K562 (cell line): ENCODE results near the gene ARMC8. TPM values are rescaled to one million over a fixed set of nuclear protein-coding genes. Genes with fewer than 3 reads are reported as not detected.
A peak's percentile ranks its signal among the peaks of the same experiment; 100 is the strongest.

Source experiments
- BRD9 ChIP-seq: fragments of 450-650 bp; IDR thresholded peaks from 2 replicates; pipeline ENCODE4 v1.6.1; 2018; ENCODE audit warnings: low read depth; ENCODE audit not compliant: partially characterized antibody
- CEBPZ ChIP-seq: fragments of 150-350 bp; IDR thresholded peaks from 2 replicates; pipeline ENCODE4 v1.6.1; 2014; ENCODE audit warnings: low read depth, mild to moderate bottlenecking, low read length, borderline replicate concordance
- CXXC5 ChIP-seq: fragments of 250-450 bp; sonication (Bioruptor Pico); IDR thresholded peaks from 2 replicates; pipeline ENCODE4 v1.8.0; 2022; ENCODE audit warnings: inconsistent platforms, mild to moderate bottlenecking, moderate library complexity
- GMEB1 ChIP-seq: fragments of 250-450 bp; sonication (Bioruptor Pico); IDR thresholded peaks from 2 replicates; pipeline ENCODE4 v1.4.0; 2020; ENCODE audit warnings: mild to moderate bottlenecking
- ILF3 ChIP-seq: fragments of 450-650 bp; IDR thresholded peaks from 2 replicates; pipeline ENCODE4 v1.6.1; 2018; ENCODE audit warnings: antibody characterized with exemption, mild to moderate bottlenecking, moderate library complexity, borderline replicate concordance
- MLX ChIP-seq, 2 experiments: fragments of 450-650 bp in 1 of 2; sonication (generic) in 1 of 2; formaldehyde crosslinking; conservative IDR thresholded peaks; 2 replicates each; pipeline versions ENCODE4 v1.4.0 to v1.8.1; 2020 to 2022; ENCODE audit warnings: mild to moderate bottlenecking in 1 of 2, missing genetic modification reagents in 1 of 2
- MTA1 ChIP-seq: fragments of 450-650 bp; IDR thresholded peaks from 2 replicates; pipeline ENCODE4 v1.6.1; 2017; ENCODE audit warnings: borderline replicate concordance
- NFE2 ChIP-seq: IDR thresholded peaks from 2 replicates; pipeline ENCODE4 v1.6.1; 2014; ENCODE audit warnings: antibody characterized with exemption, low read depth
- PML ChIP-seq: IDR thresholded peaks from 2 replicates; pipeline ENCODE4 v1.6.1; 2012; ENCODE audit warnings: low read length, inconsistent platforms
- POLR3A ChIP-seq: IDR thresholded peaks from 2 replicates; pipeline ENCODE4 v1.6.1; 2011; ENCODE audit warnings: borderline replicate concordance, mild to moderate bottlenecking, moderate library complexity; ENCODE audit not compliant: insufficient read length, insufficient read depth; ENCODE audit errors: extremely low read depth
- RFX1 ChIP-seq: fragments of 450-650 bp; IDR thresholded peaks from 2 replicates; pipeline ENCODE4 v1.6.1; 2016; ENCODE audit warnings: mild to moderate bottlenecking, moderate library complexity
- SIN3A ChIP-seq, 2 experiments: fragments of 150-350 bp in 1 of 2; IDR thresholded peaks; 2 replicates each; pipeline ENCODE4 v1.6.1; 2011 to 2016; ENCODE audit warnings: borderline replicate concordance in 2 of 2, low read depth in 2 of 2, low read length in 2 of 2, mild to moderate bottlenecking in 2 of 2, moderate library complexity in 2 of 2; ENCODE audit not compliant: control insufficient read depth in 1 of 2
- TAF7 ChIP-seq: fragments of 450-650 bp; IDR thresholded peaks from 2 replicates; pipeline ENCODE4 v1.6.1; 2016; ENCODE audit warnings: missing genetic modification characterization, missing compliant biosample characterization
- ZBTB34 ChIP-seq: fragments of 250-450 bp; sonication (Bioruptor Pico); IDR thresholded peaks from 2 replicates; pipeline ENCODE4 v1.8.0; 2021; ENCODE audit warnings: mild to moderate bottlenecking, moderate library complexity
- ZKSCAN8 ChIP-seq: fragments of 200-800 bp; sonication (Bioruptor generic); IDR thresholded peaks from 2 replicates; pipeline ENCODE4 v1.6.1; 2016; ENCODE audit warnings: missing genetic modification characterization, missing compliant biosample characterization
- ZNF764 ChIP-seq: fragments of 250-450 bp; sonication (Bioruptor Pico); IDR thresholded peaks from 2 replicates; pipeline ENCODE4 v1.4.0; 2020; ENCODE audit warnings: low read depth, mild to moderate bottlenecking, moderate library complexity
- ZNF77 ChIP-seq: fragments of 250-450 bp; sonication (Bioruptor Pico); IDR thresholded peaks from 2 replicates; pipeline ENCODE4 v1.5.0; 2020
- ZNF780A ChIP-seq: fragments of 250-450 bp; sonication (Bioruptor Pico); IDR thresholded peaks from 2 replicates; pipeline ENCODE4 v1.5.0; 2021; ENCODE audit warnings: mild to moderate bottlenecking
- ZNF79 ChIP-seq: fragments of 250-450 bp; sonication (Bioruptor Pico); IDR thresholded peaks from 2 replicates; pipeline ENCODE4 v1.4.0; 2020; ENCODE audit warnings: low read depth, mild to moderate bottlenecking, moderate library complexity
- polyA plus RNA-seq, 8 experiments: library from polyadenylated mRNA; depleted of rRNA in 4 of 8; stranded (reverse) in 5 of 8; unstranded in 3 of 8; fragments of >200 nt; fragmentation: Nextera tagmentation in 2 of 8; fragmentation: Illumina TruSeq in 1 of 8; extraction: Ambion mirVana in 2 of 8; extraction: Trizol in 1 of 8; gene quantifications; 2 replicates each; pipeline versions ENCODE4 v1.2.1 to v1.2.3, GENCODE V29; 2011 to 2014; ENCODE audit warnings: inconsistent platforms in 1 of 8, missing spikeins in 1 of 8
- total RNA-seq, 7 experiments: library from RNA; depleted of rRNA in 6 of 7; stranded (reverse); fragments of >200 nt in 6 of 7; fragmentation: Illumina TruSeq in 2 of 7; extraction: Trizol in 2 of 7; gene quantifications; 2 replicates each; pipeline versions ENCODE4 v1.2.1 to v1.2.3, GENCODE V29; 2011 to 2021; ENCODE audit warnings: low replicate concordance in 1 of 7

The ARMC8 gene
- total and polyA plus RNA-seq, 9 of the 15 experiments (the other 6 are each of a cell fraction or from before 2014, with no cell fraction given): 22.4 to 76.1 (median 37.3) TPM

- TF ChIP-seq CXXC5 (CRISPR knock-in tag) (peak; percentile 70), ZNF79 (no peak), SIN3A (IDR thresholded peaks at IDR 0.05; ENCODE audit: borderline replicate concordance in 2 of 2, control insufficient read depth in 1 of 2, low read depth in 2 of 2, low read length in 2 of 2) (peak; percentile 35 to 69; a peak in 1 of 4 replicates), ZKSCAN8 (CRISPR knock-in tag) (no peak), ZNF780A (no peak), CEBPZ (no peak), ZBTB34 (CRISPR knock-in tag) (no peak), MLX (CRISPR knock-in tag; conservative IDR thresholded peaks at IDR 0.05) (no peak), ILF3 (no peak), ZNF77 (CRISPR knock-in tag) (no peak), RFX1 (no peak), MTA1 (no peak), GMEB1 (CRISPR knock-in tag) (no peak), NFE2 (no peak), TAF7 (tag) (peak; percentile 74; the same call in 1 of the 2 replicates), ZNF764 (CRISPR knock-in tag) (no peak), BRD9 (no peak), POLR3A (no peak), PML (0 out of 2 replicates have a peak, but pooled peaks have one; percentile 33)
Observed at GRCh38 chr3:138174421-138175131, 12.5 kb upstream of the ARMC8 start, which contains the start of gene DBR1 (continued).
